Panc1 (cell line): Measurements from ENCODE around the gene CD84. TPM values are rescaled to one million over a fixed set of nuclear protein-coding genes. Genes with fewer than 3 reads are reported as not detected.

Source experiments
- ATAC-seq: fragments of 200-7000 bp; cut with Tn5 transposase; 2 replicates; pipeline ENCODE4 v1.9.1; 2020; ENCODE audit warnings: mild to moderate bottlenecking, moderate library complexity
- BruUV-seq: library from RNA; stranded (reverse); fragments of 400-500 nt; replicated peaks from 2 replicates; lab custom pipeline; 2021; lab: Mats Ljungman, UMichigan
- CTCF ChIA-PET: fragments of 300-600 bp; sonication (Branson Sonifier 250); formaldehyde crosslinking; loops from one replicate; lab custom pipeline; 2022; ENCODE audit warnings: antibody characterized with exemption; lab: Charles Lee
- POLR2A ChIA-PET: fragments of 300-600 bp; sonication (Branson Sonifier 250); formaldehyde crosslinking; loops from one replicate; lab custom pipeline; 2022; ENCODE audit warnings: antibody characterized with exemption; lab: Charles Lee
- DNase-seq: peaks from one replicate; pipeline ENCODE4 v3.0.0-alpha.2; 2010; ENCODE audit warnings: low read depth, low spot score
- H3K27ac ChIP-seq: 2 replicates; pipeline ENCODE4 v1.5.1; 2011; ENCODE audit warnings: mild to moderate bottlenecking, low read length, inconsistent platforms
- H3K27me3 ChIP-seq: fragments of 200-500 bp; sonication (Bioruptor generic); 2 replicates; pipeline ENCODE4 v1.6.0; 2014; ENCODE audit warnings: low read length, inconsistent platforms; ENCODE audit not compliant: control insufficient read depth, insufficient read depth
- H3K36me3 ChIP-seq: fragments of 200-500 bp; sonication (Bioruptor generic); 2 replicates; pipeline ENCODE4 v1.5.1; 2014; ENCODE audit warnings: inconsistent platforms, mild to moderate bottlenecking, low read length, moderate library complexity; ENCODE audit not compliant: control insufficient read depth, insufficient read depth
- H3K4me1 ChIP-seq: 2 replicates; pipeline ENCODE4 v1.5.1; 2011; ENCODE audit warnings: inconsistent platforms, mild to moderate bottlenecking, low read length, moderate library complexity; ENCODE audit not compliant: control insufficient read depth, insufficient read depth
- H3K4me3 ChIP-seq, 2 experiments: 2 replicates each; pipeline ENCODE4 v1.5.1; 2011 to 2012; ENCODE audit warnings: low read depth in 2 of 2, low read length in 2 of 2, mild to moderate bottlenecking in 2 of 2, inconsistent platforms in 1 of 2, moderate library complexity in 1 of 2
- H3K9me3 ChIP-seq: fragments of 200-500 bp; sonication (Bioruptor generic); 2 replicates; pipeline ENCODE4 v1.5.1; 2014; ENCODE audit warnings: low read depth, mild to moderate bottlenecking, inconsistent platforms, low read length, moderate library complexity; ENCODE audit not compliant: control insufficient read depth, insufficient read depth
- CTCF ChIP-seq: fragments of 450-650 bp; IDR thresholded peaks from 2 replicates; pipeline ENCODE4 v1.5.1; 2017; ENCODE audit warnings: mild to moderate bottlenecking
- POLR2AphosphoS5 ChIP-seq: IDR thresholded peaks from 2 replicates; pipeline ENCODE4 v1.6.1; 2012; ENCODE audit warnings: mild to moderate bottlenecking, low read depth, low read length, moderate library complexity
- SIN3A ChIP-seq: IDR thresholded peaks from 2 replicates; pipeline ENCODE4 v1.6.1; 2012; ENCODE audit warnings: low read depth, mild to moderate bottlenecking, low read length, moderate library complexity, borderline replicate concordance; ENCODE audit not compliant: insufficient read depth
- TCF7L2 ChIP-seq: IDR thresholded peaks from 2 replicates; pipeline ENCODE4 v1.6.1; 2011; ENCODE audit warnings: mild to moderate bottlenecking, low read depth, low read length, inconsistent platforms
- in situ Hi-C: cut with HindIII; loops from 2 replicates; pipeline ENCODE4 v1.10.0; 2016; ENCODE audit warnings: low sequenced_read_pairs, low pct_unique_long_range_greater_than_20kb
- intact Hi-C: fragments of 100-400 bp; cut with micrococcal nuclease; formaldehyde crosslinking; loops from one replicate; pipeline ENCODE4 v1.10.0; 2022; ENCODE audit not compliant: unreplicated experiment
- total RNA-seq: library from RNA; stranded (reverse); gene quantifications from one replicate; pipeline ENCODE4 v1.2.1, GENCODE V29; 2021; ENCODE audit not compliant: unreplicated experiment
- TF ChIP-seq, protein P1 (sequence below), 2 experiments: IDR thresholded peaks; 2 replicates each; pipeline ENCODE4 v1.6.1; 2011 to 2012; ENCODE audit warnings: low read depth in 2 of 2, control low read depth in 1 of 2, low read length in 1 of 2, mild to moderate bottlenecking in 1 of 2, moderate library complexity in 1 of 2; ENCODE audit not compliant: insufficient read depth in 1 of 2

Gene CD84
- total RNA-seq, 1 experiment from 2014 or later: 0.26 TPM

GRCh38 chr1:160605792-160606479, 26.6 kb upstream of the CD84 start:
- Histone ChIP-seq H3K27ac (no peak overlapping the region), H3K36me3 (no peaks in the 10 kb centered on the region), H3K9me3 (no peaks in the 10 kb centered on the region), H3K4me1 (no peaks in the 10 kb centered on the region), H3K27me3 (no peaks in the 10 kb centered on the region), H3K4me3 (no peak overlapping the region)
- BruUV-seq: no TSS peak
- ChIA-PET POLR2A (no interaction called here), CTCF (no interaction called here)
- in situ Hi-C loops: no loop called here
- DNase-seq: no peak
- intact Hi-C loops: loop anchor here (5.0 kb wide), 1 partner anchor 64 kb away; no protein-coding TSS in a partner anchor
- no peak for ATAC-seq
- TF ChIP-seq SIN3A (no peak), POLR2AphosphoS5 (no peak), CTCF (no peak), TCF7L2 (no peak)
- TF ChIP-seq, protein P1, sequence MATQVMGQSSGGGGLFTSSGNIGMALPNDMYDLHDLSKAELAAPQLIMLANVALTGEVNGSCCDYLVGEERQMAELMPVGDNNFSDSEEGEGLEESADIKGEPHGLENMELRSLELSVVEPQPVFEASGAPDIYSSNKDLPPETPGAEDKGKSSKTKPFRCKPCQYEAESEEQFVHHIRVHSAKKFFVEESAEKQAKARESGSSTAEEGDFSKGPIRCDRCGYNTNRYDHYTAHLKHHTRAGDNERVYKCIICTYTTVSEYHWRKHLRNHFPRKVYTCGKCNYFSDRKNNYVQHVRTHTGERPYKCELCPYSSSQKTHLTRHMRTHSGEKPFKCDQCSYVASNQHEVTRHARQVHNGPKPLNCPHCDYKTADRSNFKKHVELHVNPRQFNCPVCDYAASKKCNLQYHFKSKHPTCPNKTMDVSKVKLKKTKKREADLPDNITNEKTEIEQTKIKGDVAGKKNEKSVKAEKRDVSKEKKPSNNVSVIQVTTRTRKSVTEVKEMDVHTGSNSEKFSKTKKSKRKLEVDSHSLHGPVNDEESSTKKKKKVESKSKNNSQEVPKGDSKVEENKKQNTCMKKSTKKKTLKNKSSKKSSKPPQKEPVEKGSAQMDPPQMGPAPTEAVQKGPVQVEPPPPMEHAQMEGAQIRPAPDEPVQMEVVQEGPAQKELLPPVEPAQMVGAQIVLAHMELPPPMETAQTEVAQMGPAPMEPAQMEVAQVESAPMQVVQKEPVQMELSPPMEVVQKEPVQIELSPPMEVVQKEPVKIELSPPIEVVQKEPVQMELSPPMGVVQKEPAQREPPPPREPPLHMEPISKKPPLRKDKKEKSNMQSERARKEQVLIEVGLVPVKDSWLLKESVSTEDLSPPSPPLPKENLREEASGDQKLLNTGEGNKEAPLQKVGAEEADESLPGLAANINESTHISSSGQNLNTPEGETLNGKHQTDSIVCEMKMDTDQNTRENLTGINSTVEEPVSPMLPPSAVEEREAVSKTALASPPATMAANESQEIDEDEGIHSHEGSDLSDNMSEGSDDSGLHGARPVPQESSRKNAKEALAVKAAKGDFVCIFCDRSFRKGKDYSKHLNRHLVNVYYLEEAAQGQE (IDR thresholded peaks at IDR 0.05; ENCODE audit: insufficient read depth in 1 of 2, low read depth in 2 of 2, low read length in 1 of 2): no peak

- no peak overlapping the region for H3K27ac ChIP-seq
- no peaks in the 10 kb centered on the region for H3K4me1 ChIP-seq
- ATAC-seq: no peak
- H3K9me3 ChIP-seq: no peaks in the 10 kb centered on the region
- in situ Hi-C loops (no loop called here), intact Hi-C loops (loop anchor here (5.0 kb wide), 1 partner anchor 63 kb away; no protein-coding TSS in a partner anchor)
- H3K36me3 ChIP-seq: no peaks in the 10 kb centered on the region
- CTCF ChIA-PET: no interaction called here
- TF ChIP-seq POLR2AphosphoS5: no peak
- no peak for TF ChIP-seq TCF7L2
- no peak for TF ChIP-seq SIN3A
- TF ChIP-seq, protein P1 (IDR thresholded peaks at IDR 0.05; ENCODE audit: insufficient read depth in 1 of 2, low read depth in 2 of 2, low read length in 1 of 2): no peak
- TF ChIP-seq CTCF: no peak
- POLR2A ChIA-PET: no interaction called here
- no peak overlapping the region for H3K4me3 ChIP-seq
- no peaks in the 10 kb centered on the region for H3K27me3 ChIP-seq
- DNase-seq: no peak
- BruUV-seq: no TSS peak
Measured at GRCh38 chr1:160605205-160605604, 25.9 kb upstream of the CD84 start.
